Mucosa of descending colon (tissue), 3 donors: ENCODE data around the gene CD81. TPM values are rescaled to one million over a fixed set of nuclear protein-coding genes. Genes with fewer than 3 reads are reported as not detected.

ENCODE experiments used
- ATAC-seq: fragments of 200-7000 bp; cut with Tn5 transposase; one replicate; pipeline ENCODE4 v1.9.1; 2020; ENCODE audit warnings: mild to moderate bottlenecking, moderate library complexity
- DNase-seq, 3 donors: peaks; one replicate each; pipeline ENCODE4 v3.0.0-alpha.2; 2020
- H3K36me3 ChIP-seq: fragments of 200-600 bp; one replicate; pipeline ENCODE4 v1.8.0; 2021; ENCODE audit warnings: low read depth, mild to moderate bottlenecking
- H3K4me1 ChIP-seq: fragments of 200-600 bp; one replicate; pipeline ENCODE4 v1.8.0; 2021; ENCODE audit warnings: low read depth, mild to moderate bottlenecking
- H3K4me3 ChIP-seq: fragments of 200-600 bp; one replicate; pipeline ENCODE4 v1.8.0; 2021; ENCODE audit warnings: mild to moderate bottlenecking
- H3K9me3 ChIP-seq: fragments of 200-600 bp; one replicate; pipeline ENCODE4 v1.8.0; 2021; ENCODE audit warnings: mild to moderate bottlenecking
- CTCF ChIP-seq: fragments of 200-600 bp; IDR thresholded peaks from one replicate; pipeline ENCODE4 v1.8.0; 2022; ENCODE audit warnings: antibody characterized with exemption, mild to moderate bottlenecking
- intact Hi-C, 2 donors: fragments of 100-400 bp; cut with DNase I in 1 of 2; cut with micrococcal nuclease in 1 of 2; formaldehyde crosslinking; loops; one replicate each; pipeline versions ENCODE4 v1.11.0 to v1.11.1; 2022; cut with DNase I, micrococcal nuclease
- total RNA-seq, 3 donors: library from RNA; stranded (reverse); fragmentation: NEBNext Ultra II Directional in 2 of 3; extraction: Animal tissue kit (Norgen Biotek cat#: 25700) in 2 of 3; gene quantifications; one replicate each; pipeline versions ENCODE4 v1.2.1 to v1.2.4, GENCODE V29; 2021 to 2023
- donor health status: DM: no; HTN: no; CAD: no; lungs with moderate emphysema.
- donor health status: DM: no; HTN: no; CAD: no.
- donor health status: DM: no; HTN: yes; CAD: no.

CD81 gene
- total RNA-seq, 3 donors from 2014 or later = 98.7 to 551 (median 186) TPM

GRCh38 chr11:2413742-2414579, 36.9 kb downstream of the CD81 start:
- intact Hi-C loops = no loop called here
- no peak for ATAC-seq

GRCh38 chr11:2414616-2415015, 37.5 kb downstream of the CD81 start:
- no peak overlapping the region for H3K4me3 ChIP-seq
- intact Hi-C loops = no loop called here

More at GRCh38 chr11:2413742-2414579, 36.9 kb downstream of the CD81 start:
- DNase-seq = no peak
- Histone ChIP-seq H3K9me3 (no peaks in the 10 kb centered on the region), H3K4me1 (no peaks in the 10 kb centered on the region), H3K36me3 (no peaks in the 10 kb centered on the region), H3K4me3 (no peak overlapping the region)
- no peak for TF ChIP-seq CTCF

GRCh38 chr11:2415171-2415570, 38.1 kb downstream of the CD81 start:
- Histone ChIP-seq H3K9me3 (no peaks in the 10 kb centered on the region), H3K4me1 (peaks cover 6% of the 10 kb centered on the region), H3K36me3 (no peaks in the 10 kb centered on the region), H3K4me3 (no peak overlapping the region)
- ATAC-seq = no peak
- TF ChIP-seq CTCF = no peak
- DNase-seq = no peak
- intact Hi-C loops = no loop called here

More at GRCh38 chr11:2414616-2415015, 37.5 kb downstream of the CD81 start:
- no peaks in the 10 kb centered on the region for H3K36me3 ChIP-seq
- DNase-seq (no peak), ATAC-seq (no peak)
- H3K4me1 ChIP-seq = peaks cover under 1% of the 10 kb centered on the region
- H3K9me3 ChIP-seq = no peaks in the 10 kb centered on the region
- no peak for TF ChIP-seq CTCF

- intact Hi-C loops = no loop called here
- no peak for ATAC-seq
- no peak for TF ChIP-seq CTCF
- Histone ChIP-seq H3K36me3 (no peaks in the 10 kb centered on the region), H3K9me3 (no peaks in the 10 kb centered on the region), H3K4me1 (peaks cover 10% of the 10 kb centered on the region), H3K4me3 (no peak overlapping the region)
- no peak for DNase-seq
Measured at GRCh38 chr11:2415601-2416380, 38.7 kb downstream of the CD81 start.

GRCh38 chr11:2416765-2417164, 39.7 kb downstream of the CD81 start:
- Histone ChIP-seq H3K4me3 (no peak overlapping the region), H3K4me1 (peaks cover 10% of the 10 kb centered on the region), H3K9me3 (no peaks in the 10 kb centered on the region), H3K36me3 (no peaks in the 10 kb centered on the region)
- DNase-seq (no peak), ATAC-seq (no peak)
- TF ChIP-seq CTCF = no peak
- intact Hi-C loops = no loop called here
